Lower leg skin (tissue), 3 donors: ENCODE measurements around the gene CPD.

Source experiments
- POLR2A ChIP-seq, 2 donors: fragments of 450-650 bp; IDR thresholded peaks; one replicate each; pipeline ENCODE4 v1.6.1; 2016 to 2017; ENCODE audit warnings: antibody characterized with exemption in 2 of 2, mild to moderate bottlenecking in 1 of 2, moderate library complexity in 1 of 2
- TF ChIP-seq, protein P1 (sequence below), 3 donors: fragments of 450-650 bp; IDR thresholded peaks; one replicate each; pipeline ENCODE4 v1.5.1; 2016; ENCODE audit warnings: antibody characterized with exemption in 3 of 3, mild to moderate bottlenecking in 3 of 3, moderate library complexity in 2 of 3

DNA sequence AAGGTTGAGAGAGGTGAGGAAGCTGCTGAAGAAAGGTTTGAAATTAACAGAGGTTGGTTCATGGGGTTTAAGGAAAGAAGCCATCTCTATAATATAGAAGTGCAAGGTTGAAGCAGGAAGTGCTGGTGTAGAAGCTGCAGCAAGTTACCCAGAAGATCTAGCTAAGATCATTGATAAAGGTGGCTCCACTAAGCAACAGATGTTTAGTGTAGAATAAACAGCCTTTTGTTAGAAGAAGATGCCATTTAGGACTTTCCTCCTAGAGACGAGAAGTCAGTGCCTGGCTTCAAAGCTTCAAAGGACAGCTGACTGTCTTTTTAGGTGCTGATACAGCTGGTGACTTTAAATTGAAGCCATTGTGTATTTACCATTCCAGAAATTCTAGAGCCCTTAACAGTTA, 127.8 kb downstream of the CPD start:
- TF ChIP-seq, protein P1, sequence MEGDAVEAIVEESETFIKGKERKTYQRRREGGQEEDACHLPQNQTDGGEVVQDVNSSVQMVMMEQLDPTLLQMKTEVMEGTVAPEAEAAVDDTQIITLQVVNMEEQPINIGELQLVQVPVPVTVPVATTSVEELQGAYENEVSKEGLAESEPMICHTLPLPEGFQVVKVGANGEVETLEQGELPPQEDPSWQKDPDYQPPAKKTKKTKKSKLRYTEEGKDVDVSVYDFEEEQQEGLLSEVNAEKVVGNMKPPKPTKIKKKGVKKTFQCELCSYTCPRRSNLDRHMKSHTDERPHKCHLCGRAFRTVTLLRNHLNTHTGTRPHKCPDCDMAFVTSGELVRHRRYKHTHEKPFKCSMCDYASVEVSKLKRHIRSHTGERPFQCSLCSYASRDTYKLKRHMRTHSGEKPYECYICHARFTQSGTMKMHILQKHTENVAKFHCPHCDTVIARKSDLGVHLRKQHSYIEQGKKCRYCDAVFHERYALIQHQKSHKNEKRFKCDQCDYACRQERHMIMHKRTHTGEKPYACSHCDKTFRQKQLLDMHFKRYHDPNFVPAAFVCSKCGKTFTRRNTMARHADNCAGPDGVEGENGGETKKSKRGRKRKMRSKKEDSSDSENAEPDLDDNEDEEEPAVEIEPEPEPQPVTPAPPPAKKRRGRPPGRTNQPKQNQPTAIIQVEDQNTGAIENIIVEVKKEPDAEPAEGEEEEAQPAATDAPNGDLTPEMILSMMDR (IDR thresholded peaks at IDR 0.05), result no peak
- no peak for TF ChIP-seq POLR2A (IDR thresholded peaks at IDR 0.05)
